ENCODE measurements around the gene ERFE.

GRCh38 chr2:238125127-238125885, 33.5 kb upstream of the ERFE start:
- TF ChIP-seq POLR2AphosphoS5 (IDR thresholded peaks at IDR 0.05), result no peak
- no peak for TF ChIP-seq CTCF (IDR thresholded peaks at IDR 0.05)

Measured in gastroesophageal sphincter (tissue), 3 donors.